ENCODE results near the gene RCOR2. TPM values are rescaled to one million over a fixed set of nuclear protein-coding genes. Genes with fewer than 3 reads are reported as not detected.
A peak's percentile ranks its signal among the peaks of the same experiment; 100 is the strongest.

The RCOR2 gene
- total RNA-seq, 1 donor from 2014 or later: 14.3 TPM

- no peak for DNase-seq (ENCODE audit: low spot score in 2 of 2)
- no peak for FAIRE-seq
These were observed 8.1 kb downstream of the RCOR2 start for GRCh38 chr11:63908631-63909401.

DNA sequence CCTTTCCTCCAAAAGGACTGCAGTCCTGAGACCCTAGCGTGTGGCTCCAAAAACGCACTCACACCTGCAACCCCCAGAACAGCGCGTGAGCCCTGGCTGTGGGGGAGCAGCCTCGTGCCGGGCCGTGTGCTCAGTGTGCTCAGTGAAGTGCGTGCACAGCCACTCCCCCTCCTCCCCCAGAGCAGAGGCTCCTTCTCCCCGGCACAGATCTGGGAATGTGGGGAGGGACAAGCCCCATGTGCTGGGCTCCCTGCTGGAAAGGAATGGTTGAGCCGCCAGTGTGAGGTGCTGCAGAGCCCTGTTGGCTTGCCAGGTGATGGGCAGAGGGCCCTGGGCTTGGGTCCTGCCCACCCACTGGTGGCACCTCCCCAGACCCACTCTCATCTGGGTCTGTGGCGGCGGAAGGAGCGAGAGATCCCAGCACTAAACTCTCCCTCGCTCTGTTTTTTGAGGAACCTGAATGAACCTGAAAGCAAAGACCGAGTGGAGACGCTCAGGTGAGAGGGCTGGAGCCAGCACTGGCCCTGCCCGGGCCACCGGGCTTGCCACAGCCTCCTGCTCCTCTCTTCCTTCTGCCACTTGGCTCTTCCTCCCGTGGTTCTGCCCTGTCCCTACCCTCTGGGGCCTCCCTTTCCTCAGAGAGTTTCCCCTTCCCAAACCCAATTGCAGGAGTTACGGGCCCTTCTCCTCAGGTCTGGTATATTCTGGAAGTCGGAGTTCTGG, 9.0 kb downstream of the RCOR2 start:
- FAIRE-seq (no peak), DNase-seq (ENCODE audit: low spot score in 2 of 2) (peak in 1 of 2 donors; percentile 44)

DNA sequence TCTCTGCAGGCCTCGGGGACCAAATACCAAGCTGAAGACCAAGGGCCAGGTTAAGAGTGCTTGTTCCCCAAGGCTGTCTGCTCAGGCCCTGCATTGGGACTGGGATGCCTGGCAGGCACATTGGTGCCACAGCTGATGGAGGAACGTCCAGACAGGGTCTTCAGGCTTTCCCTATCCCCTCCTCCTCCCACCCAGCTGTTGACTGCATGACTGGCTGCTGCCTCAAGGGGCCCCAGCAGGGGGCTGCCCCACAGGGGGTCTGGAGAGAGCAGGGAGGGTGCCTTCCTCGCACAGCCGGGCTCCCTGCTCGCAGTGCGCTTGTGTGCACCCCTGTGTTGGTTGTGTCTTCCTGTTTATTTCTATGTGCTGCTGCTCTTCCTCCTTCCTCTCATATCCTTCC, 9.9 kb downstream of the RCOR2 start:
- FAIRE-seq: no peak
- no peak for DNase-seq (ENCODE audit: low spot score in 2 of 2)

GRCh38 chr11:63906585-63906984, 10.4 kb downstream of the RCOR2 start:
- FAIRE-seq: no peak
- DNase-seq (ENCODE audit: low spot score in 2 of 2): peak in 1 of 2 donors; percentile 61

DNA sequence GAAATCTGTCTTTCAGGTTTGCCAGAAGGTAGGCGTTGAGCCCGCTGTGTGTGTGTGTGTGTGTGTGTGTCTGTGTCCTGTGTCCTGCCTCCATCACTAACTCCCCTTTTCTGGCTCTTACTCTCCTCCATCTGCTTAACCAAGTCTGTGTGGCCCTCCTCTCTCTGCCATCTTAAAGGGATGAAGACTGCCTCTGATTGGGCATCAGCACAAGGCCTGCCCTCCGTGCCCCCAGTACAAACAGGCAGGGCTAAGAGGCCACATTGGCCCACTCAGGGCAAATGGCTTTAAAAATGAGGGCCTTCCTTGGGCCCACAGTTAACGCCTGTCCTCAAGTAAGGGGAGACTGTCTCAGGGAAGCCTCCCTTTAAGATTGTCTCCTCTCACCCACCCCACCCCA, 10.9 kb downstream of the RCOR2 start:
- DNase-seq (ENCODE audit: low spot score in 2 of 2): no peak

DNA sequence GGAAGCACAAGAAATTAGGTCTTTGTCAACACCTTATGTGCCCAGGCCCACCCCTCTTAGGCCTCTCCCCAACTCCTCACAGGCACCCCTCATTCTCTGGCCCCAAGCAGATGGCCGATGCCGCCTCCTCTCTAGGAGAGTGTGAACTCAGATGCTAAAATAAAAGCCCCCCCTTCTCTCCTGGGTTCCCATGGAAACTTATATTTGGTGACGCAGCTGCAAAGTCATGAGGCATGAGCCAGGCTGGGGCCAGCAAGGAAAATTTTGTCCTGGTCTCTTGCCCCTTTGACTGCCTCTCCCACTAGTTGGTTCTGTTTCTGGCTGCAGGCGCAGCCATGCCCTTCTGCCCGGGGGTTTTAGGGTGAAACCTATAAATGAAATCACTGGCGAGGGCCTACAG, 11.8 kb downstream of the RCOR2 start:
- no peak for DNase-seq (ENCODE audit: low spot score in 2 of 2)
- FAIRE-seq: no peak

More for the DNA sequence above, 10.9 kb downstream of the RCOR2 start:
- FAIRE-seq: no peak

- FAIRE-seq (no peak), DNase-seq (ENCODE audit: low spot score in 2 of 2) (no peak)
These were observed 12.2 kb downstream of the RCOR2 start for GRCh38 chr11:63904743-63905142.

- FAIRE-seq: no peak
- no peak for DNase-seq (ENCODE audit: low spot score in 2 of 2)
These were observed 13.1 kb downstream of the RCOR2 start for GRCh38 chr11:63903884-63904283.

DNA sequence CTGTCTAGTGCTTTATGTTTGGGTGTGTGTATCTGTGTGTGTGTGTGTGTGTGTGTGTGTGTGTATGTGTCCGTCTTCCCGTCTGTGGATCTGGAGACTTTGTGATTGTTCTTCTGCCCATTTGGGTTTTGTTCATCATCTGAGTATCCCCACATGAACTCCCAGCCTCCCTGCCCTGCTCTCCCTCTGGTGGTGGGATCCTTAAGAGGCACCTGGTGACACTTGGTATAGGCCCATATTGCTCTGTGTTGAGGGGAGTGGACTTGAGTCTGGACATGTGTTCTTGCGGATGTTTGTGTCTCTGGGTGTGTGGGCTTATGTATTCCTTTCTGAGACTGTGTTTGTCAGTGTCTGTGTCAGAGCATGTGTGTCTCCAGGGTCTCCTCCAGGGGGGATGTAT, 15.3 kb downstream of the RCOR2 start:
- no peak for FAIRE-seq
- DNase-seq (ENCODE audit: low spot score in 2 of 2): no peak

- DNase-seq (ENCODE audit: low spot score in 2 of 2) (no peak), FAIRE-seq (no peak)
These were observed 19.4 kb downstream of the RCOR2 start for GRCh38 chr11:63897459-63898146.

GRCh38 chr11:63896071-63896470, 20.9 kb downstream of the RCOR2 start:
- FAIRE-seq: no peak
- DNase-seq (ENCODE audit: low spot score in 2 of 2): no peak

DNA sequence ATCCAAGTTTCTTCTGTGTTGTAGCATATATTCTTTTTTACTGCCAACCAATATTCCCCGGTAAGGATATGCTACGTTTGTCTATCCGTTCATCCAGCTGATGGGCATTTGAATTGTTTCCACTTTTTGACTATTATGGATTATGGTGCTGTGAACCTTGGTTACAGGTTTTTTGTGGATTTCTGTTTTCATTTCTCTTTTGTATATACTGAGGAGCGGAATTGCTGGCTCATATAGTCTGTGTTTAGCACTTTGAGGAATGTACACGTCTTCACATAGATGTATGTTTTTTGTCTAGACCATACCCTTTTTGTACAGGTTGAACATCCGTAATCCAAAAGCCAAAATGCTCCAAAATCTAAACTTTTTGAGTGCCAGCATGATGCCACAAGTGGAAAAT, 23.6 kb downstream of the RCOR2 start:
- FAIRE-seq (no peak), DNase-seq (ENCODE audit: low spot score in 2 of 2) (no peak)

- DNase-seq (ENCODE audit: low spot score in 2 of 2) (no peak), FAIRE-seq (no peak)
These were observed 24.7 kb downstream of the RCOR2 start for GRCh38 chr11:63892228-63892627.

DNA sequence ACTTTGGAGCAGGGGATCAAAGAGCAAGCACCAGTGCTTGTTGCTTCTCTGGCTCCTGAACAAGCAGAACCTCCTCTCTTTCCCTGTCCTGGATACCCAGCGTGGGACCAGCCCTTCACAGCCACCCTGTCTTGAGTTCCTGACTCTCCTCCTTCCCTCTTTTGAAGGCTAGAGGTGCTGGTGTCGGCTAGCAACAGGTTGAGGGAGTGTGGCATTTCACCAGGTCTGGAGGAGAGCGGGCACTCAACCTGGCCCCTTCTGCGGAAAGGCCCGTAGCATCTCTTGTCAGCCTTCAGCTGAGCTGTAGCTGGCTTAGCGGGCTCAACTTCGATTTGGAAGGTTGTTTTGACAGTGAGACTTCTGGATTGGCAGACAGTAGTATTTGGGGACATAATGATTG, 26.6 kb downstream of the RCOR2 start:
- FAIRE-seq (no peak), DNase-seq (ENCODE audit: low spot score in 2 of 2) (no peak)

GRCh38 chr11:63889344-63889743, 27.6 kb downstream of the RCOR2 start:
- no peak for FAIRE-seq

GRCh38 chr11:63888170-63889086, 28.5 kb downstream of the RCOR2 start:
- DNase-seq (ENCODE audit: low spot score in 2 of 2) (no peak), FAIRE-seq (no peak)

More at GRCh38 chr11:63889344-63889743, 27.6 kb downstream of the RCOR2 start:
- no peak for DNase-seq (ENCODE audit: low spot score in 2 of 2)

DNA sequence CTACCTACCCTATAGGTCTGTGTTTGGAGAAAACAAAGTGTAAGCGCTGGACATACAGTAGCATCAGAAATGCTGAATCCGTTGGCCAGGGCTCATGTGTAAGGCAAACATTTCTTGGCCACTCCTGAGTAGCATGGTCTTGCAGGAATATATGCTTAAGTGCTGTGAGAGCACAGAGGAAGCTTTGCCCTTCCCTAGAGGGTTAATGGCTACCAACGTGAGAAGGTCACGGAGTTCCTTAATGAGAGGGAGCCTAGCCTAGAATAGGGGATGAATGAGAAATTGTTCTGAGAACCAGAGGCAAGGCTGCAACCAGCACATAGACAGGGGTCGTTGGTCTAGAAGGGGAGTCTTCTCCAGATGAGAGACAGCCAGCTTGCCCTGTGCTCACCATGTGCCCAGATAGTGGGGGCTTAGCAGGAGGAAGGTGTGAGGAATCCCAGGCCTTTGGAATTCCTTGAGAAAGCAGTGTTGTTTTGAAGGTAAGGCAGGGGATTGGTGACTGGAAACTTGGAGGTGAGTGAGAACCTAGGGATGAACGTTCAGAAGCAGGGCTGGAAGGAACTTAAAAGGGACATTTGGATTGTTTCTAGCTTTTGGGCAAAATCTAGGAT, 29.5 kb downstream of the RCOR2 start:
- FAIRE-seq: no peak
- no peak for DNase-seq (ENCODE audit: low spot score in 2 of 2)

- no peak for DNase-seq (ENCODE audit: low spot score in 2 of 2)
- FAIRE-seq: no peak
These were observed 32.6 kb downstream of the RCOR2 start for GRCh38 chr11:63884196-63884932.

- DNase-seq (ENCODE audit: low spot score in 2 of 2): no peak
- no peak for FAIRE-seq
These were observed 33.2 kb downstream of the RCOR2 start for GRCh38 chr11:63883791-63884190.

All from frontal cortex (tissue), 4 donors.